Heart right ventricle (tissue), 16 donors: ENCODE results near the gene DHX40. TPM values are rescaled to one million over a fixed set of nuclear protein-coding genes. Genes with fewer than 3 reads are reported as not detected.
A peak's percentile ranks its signal among the peaks of the same experiment; 100 is the strongest.

Experiments
- ATAC-seq, 8 donors: fragments of 200-7000 bp; cut with Tn5 transposase; one replicate each; pipeline ENCODE4 v1.9.1; 2020; ENCODE audit warnings: mild to moderate bottlenecking in 8 of 8, moderate library complexity in 8 of 8, moderate number of reproducible peaks in 1 of 8
- DNase-seq, 2 donors: peaks; one replicate each; pipeline ENCODE4 v3.0.0-alpha.2; 2020
- H3K27ac ChIP-seq, 10 donors: fragments of 200-600 bp; sonication (generic) in 2 of 10; one replicate each; pipeline versions ENCODE4 v1.5.0 to v1.8.0; 2020 to 2022; ENCODE audit warnings: mild to moderate bottlenecking in 3 of 10
- H3K27me3 ChIP-seq, 7 donors: fragments of 200-600 bp; one replicate each; pipeline ENCODE4 v1.8.0; 2021 to 2022; ENCODE audit warnings: mild to moderate bottlenecking in 2 of 7
- H3K36me3 ChIP-seq, 9 donors: fragments of 200-600 bp; sonication (generic) in 1 of 9; one replicate each; pipeline versions ENCODE4 v1.5.0 to v1.8.0; 2020 to 2022; ENCODE audit warnings: mild to moderate bottlenecking in 2 of 9
- H3K4me1 ChIP-seq, 9 donors: fragments of 200-600 bp; sonication (generic) in 1 of 9; one replicate each; pipeline versions ENCODE4 v1.5.0 to v1.8.0; 2020 to 2022; ENCODE audit warnings: mild to moderate bottlenecking in 4 of 9
- H3K4me3 ChIP-seq, 10 donors: fragments of 200-600 bp; sonication (generic) in 2 of 10; one replicate each; pipeline versions ENCODE4 v1.5.0 to v1.8.0; 2020 to 2022; ENCODE audit warnings: mild to moderate bottlenecking in 7 of 10, moderate library complexity in 2 of 10
- H3K9me3 ChIP-seq, 11 donors: fragments of 200-600 bp in 10 of 11; sonication (generic) in 2 of 11; one replicate each; pipeline versions ENCODE4 v1.5.0 to v1.8.0; 2013 to 2022; ENCODE audit warnings: mild to moderate bottlenecking in 2 of 11, control low read depth in 1 of 11, moderate library complexity in 1 of 11
- WGBS, 2 donors: extraction: QIAGEN DNeasy Blood & Tissue Kit; methylation state at CpG; one replicate each; pipeline ENCODE4 v1.1.7; 2013; ENCODE audit warnings: inconsistent platforms in 1 of 2; 5-methylcytosine and 5-hydroxymethylcytosine counted together
- intact Hi-C, 10 donors: fragments of 100-400 bp; cut with DNase I; formaldehyde crosslinking; loops; one replicate each; pipeline versions ENCODE4 v1.11.1 to v1.14.2; 2022
- polyA plus RNA-seq, 2 donors: library from polyadenylated mRNA; stranded (reverse); fragments of 200-250 nt; gene quantifications; one replicate each; pipeline ENCODE4 v1.2.3, GENCODE V29; 2013
- total RNA-seq, 10 donors: library from RNA; stranded (reverse); fragmentation: NEBNext Ultra II Directional in 3 of 10; extraction: Animal tissue kit (Norgen Biotek cat#: 25700) in 3 of 10; gene quantifications; one replicate each; pipeline versions ENCODE4 v1.2.1 to v1.2.4, GENCODE V29; 2021 to 2023
- TF ChIP-seq, protein P1 (sequence below), 9 donors: fragments of 200-600 bp; sonication (generic) in 2 of 9; IDR thresholded peaks; one replicate each; pipeline versions ENCODE4 v1.5.0 to v1.8.0; 2021 to 2022; ENCODE audit warnings: antibody characterized with exemption in 9 of 9, mild to moderate bottlenecking in 5 of 9, moderate library complexity in 1 of 9
- donor health status: Arrhythmogenic right ventricular cardiomyopathy.
- donor health status: ischemic (EF 13 %, LVEDD 7.1; RV severe dilation, severe dysfunction).
- donor health status: healthy with polysubstance abuse.
- donor health status: DM: no; HTN: yes; CAD: no.
- donor health status: DM: no; HTN: no; CAD: no.
- donor health status: ischemic (EF 25% LVEDD 6.9; RV normal size, moderate dysfunction).
- donor health status: ischemic (EF 25% LVEDD 5.7; RV mildly dilated, moderate dysfunction).
- donor health status: healthy.
- donor health status: DM: yes; HTN: yes; CAD: no.
- donor health status: Ischemic cardiomyopathy.
- donor health status: ischemic (EF 35%, LVEDD 5.7; RV mildly dilated, moderate dysfunction).
- donor health status: nonischemic (EF 11% LVEDD 7.7; RV severe dilation, severe dysfunction).
- donor health status: DM: yes; HTN: yes; CAD: no.
- donor health status: PGD.
- donor health status: ischemic (EF 29% LVEDD 5.4; RV normal size, mild dysfunction).
- donor health status: nonischemic (EF 23%, LVEDD 6.1; RV moderate dilation, normal function).

Gene DHX40
- total and polyA plus RNA-seq, 12 donors, result 6.9 to 22.9 (median 20.2) TPM

DNA sequence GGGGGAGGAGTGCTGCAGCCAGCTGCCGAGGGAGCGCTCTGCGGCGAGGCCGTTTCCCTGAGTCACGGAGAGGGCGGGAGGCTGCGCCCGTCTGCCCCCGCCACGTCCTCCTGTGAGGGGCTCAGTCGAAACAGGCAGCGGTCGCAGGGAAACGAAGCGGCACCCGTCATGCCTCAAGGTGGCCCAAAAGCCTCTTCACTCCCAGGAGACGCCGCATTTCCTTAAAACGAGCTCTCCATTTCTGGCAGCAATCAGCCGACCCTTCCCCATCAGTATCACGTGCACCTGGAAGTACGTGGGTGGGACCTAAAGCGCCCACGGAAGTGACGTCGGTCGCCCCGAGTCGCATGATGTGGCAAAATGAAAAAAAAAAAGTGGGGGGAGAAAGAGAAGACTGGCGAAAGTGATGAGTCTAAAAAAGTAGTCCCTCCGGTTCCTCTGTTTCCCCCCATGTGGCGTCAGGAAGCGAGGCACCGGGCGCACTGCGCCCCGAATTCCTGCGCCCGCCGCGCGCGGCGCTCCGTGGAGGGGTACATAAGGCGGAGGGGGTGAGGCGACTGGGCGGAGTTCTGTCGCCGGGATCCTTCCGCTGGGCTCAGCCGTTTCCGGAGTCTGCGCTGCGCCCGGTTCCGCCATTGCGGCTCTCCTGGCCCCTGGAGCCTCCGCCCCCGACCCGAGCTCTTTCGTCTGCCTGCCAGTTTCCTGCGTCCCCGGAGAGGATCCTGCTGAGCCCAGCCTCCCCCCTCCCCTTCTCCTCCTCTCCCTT is 54.1 kb downstream of the DHX40 start, which contains the start of gene CLTC:
TSS of gene CLTC (plus strand) at position 598 of the 766 bp plus-strand sequence. CDS start 237 bp downstream, outside the sequence.
- no peaks in the 10 kb centered on the region for H3K9me3 ChIP-seq
- ATAC-seq (peak; percentile 93 to 96 (median 94)), DNase-seq (peak; percentile 90 to 93)
- peak within 1 kb of the TSS; percentile 95 to 100 (median 98) for H3K27ac ChIP-seq
- H3K4me1 ChIP-seq, result peaks cover 12 to 58% (median 45%) of the 10 kb centered on the region in 9 donors
- peak within 1 kb of the TSS; percentile 74 to 94 (median 86) for H3K4me3 ChIP-seq
- WGBS, 2 donors, result 0% methylated on average over 65 of the region's 65 CpGs
- TF ChIP-seq, protein P1, sequence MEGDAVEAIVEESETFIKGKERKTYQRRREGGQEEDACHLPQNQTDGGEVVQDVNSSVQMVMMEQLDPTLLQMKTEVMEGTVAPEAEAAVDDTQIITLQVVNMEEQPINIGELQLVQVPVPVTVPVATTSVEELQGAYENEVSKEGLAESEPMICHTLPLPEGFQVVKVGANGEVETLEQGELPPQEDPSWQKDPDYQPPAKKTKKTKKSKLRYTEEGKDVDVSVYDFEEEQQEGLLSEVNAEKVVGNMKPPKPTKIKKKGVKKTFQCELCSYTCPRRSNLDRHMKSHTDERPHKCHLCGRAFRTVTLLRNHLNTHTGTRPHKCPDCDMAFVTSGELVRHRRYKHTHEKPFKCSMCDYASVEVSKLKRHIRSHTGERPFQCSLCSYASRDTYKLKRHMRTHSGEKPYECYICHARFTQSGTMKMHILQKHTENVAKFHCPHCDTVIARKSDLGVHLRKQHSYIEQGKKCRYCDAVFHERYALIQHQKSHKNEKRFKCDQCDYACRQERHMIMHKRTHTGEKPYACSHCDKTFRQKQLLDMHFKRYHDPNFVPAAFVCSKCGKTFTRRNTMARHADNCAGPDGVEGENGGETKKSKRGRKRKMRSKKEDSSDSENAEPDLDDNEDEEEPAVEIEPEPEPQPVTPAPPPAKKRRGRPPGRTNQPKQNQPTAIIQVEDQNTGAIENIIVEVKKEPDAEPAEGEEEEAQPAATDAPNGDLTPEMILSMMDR (IDR thresholded peaks at IDR 0.05), result peak in 1 of 9 donors; percentile 9
- intact Hi-C loops, result loop anchor here in 1 of 10 donors (5.0 kb wide), 1 partner anchor 88 kb away; the partner anchor contains the start of genes PTRH2 and VMP1
- H3K27me3 ChIP-seq, result no peaks in the 10 kb centered on the region
- no peaks in the 10 kb centered on the region for H3K36me3 ChIP-seq

DNA sequence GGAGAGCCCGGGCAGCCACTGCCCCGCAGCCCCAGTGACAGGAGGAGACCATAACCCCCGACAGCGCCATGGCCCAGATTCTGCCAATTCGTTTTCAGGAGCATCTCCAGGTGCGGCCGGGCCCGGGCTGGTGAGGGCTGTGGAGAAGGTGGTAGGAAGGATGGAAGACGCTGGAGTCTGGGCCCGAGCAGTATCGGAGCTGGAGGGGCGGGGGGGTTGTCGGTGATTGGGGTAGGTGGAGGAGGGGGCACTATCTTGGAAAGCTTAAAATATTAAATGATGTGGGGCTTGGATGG is 54.6 kb downstream of the DHX40 start:
- Histone ChIP-seq H3K27me3 (no peaks in the 10 kb centered on the region), H3K27ac (peak overlapping the region; percentile 95 to 100 (median 98)), H3K9me3 (no peaks in the 10 kb centered on the region), H3K4me1 (peaks cover 12 to 63% (median 51%) of the 10 kb centered on the region in 9 donors), H3K4me3 (peak overlapping the region; percentile 74 to 94 (median 86)), H3K36me3 (no peaks in the 10 kb centered on the region)
- TF ChIP-seq, protein P1 (IDR thresholded peaks at IDR 0.05), result no peak
- intact Hi-C loops, result loop anchor here in 1 of 10 donors (5.0 kb wide), 1 partner anchor 87 kb away; the partner anchor contains the start of genes PTRH2 and VMP1
- ATAC-seq, result peak in 1 of 8 donors; percentile 14
- DNase-seq, result no peak
- 1% methylated on average over 13 of the region's 13 CpGs for WGBS, 2 donors

DNA sequence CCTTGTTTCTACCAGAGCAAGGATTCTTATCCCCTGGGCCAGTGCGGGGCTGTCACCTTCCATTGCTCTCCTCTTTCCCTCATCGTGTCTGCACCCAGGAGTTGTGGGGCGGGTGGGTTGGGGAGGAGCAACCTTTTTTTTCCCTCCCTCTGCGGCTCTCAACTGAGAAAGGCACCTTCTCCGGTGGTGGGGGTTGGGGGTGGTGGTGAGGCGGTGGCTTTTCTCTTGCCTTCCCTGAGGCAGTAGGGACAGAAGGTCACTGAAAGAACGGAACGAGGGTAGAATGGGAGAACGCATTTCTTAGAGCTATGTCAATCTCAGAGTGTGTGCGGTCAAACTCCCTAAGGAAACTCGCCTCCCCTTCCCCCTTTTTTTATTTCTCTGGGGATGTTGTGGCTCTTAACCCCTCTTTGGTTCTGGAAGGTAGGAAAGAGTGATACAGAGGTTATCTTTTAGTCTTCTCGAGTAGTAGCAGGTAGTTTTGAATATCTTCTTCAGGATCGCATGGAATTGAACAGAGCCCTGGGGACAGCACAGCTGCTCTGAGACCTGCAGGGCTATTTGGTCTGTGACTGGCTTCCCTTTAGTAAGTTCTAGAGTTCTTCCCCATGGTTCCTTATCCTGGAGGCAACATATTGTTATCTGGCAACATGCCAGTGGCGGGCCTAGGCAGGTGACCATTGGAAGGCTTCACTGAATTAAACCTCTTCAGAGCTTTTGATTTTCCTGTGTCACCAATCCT is 55.3 kb downstream of the DHX40 start:
- no peaks in the 10 kb centered on the region for H3K36me3 ChIP-seq
- H3K9me3 ChIP-seq, result no peaks in the 10 kb centered on the region
- peak overlapping the region; percentile 74 to 94 (median 86) for H3K4me3 ChIP-seq
- 1% methylated on average over 13 to 14 of the region's 14 CpGs for WGBS, 2 donors
- peak in 6 of 8 donors; percentile 3 to 35 (median 20) for ATAC-seq
- peaks cover 12 to 70% (median 54%) of the 10 kb centered on the region in 9 donors for H3K4me1 ChIP-seq
- DNase-seq, result peak; percentile 35 to 41
- H3K27ac ChIP-seq, result peak overlapping the region; percentile 95 to 100 (median 98)
- intact Hi-C loops, result loop anchor here in 1 of 10 donors (5.0 kb wide), 1 partner anchor 87 kb away; the partner anchor contains the start of genes PTRH2 and VMP1
- TF ChIP-seq, protein P1 (IDR thresholded peaks at IDR 0.05), result no peak
- no peaks in the 10 kb centered on the region for H3K27me3 ChIP-seq

DNA sequence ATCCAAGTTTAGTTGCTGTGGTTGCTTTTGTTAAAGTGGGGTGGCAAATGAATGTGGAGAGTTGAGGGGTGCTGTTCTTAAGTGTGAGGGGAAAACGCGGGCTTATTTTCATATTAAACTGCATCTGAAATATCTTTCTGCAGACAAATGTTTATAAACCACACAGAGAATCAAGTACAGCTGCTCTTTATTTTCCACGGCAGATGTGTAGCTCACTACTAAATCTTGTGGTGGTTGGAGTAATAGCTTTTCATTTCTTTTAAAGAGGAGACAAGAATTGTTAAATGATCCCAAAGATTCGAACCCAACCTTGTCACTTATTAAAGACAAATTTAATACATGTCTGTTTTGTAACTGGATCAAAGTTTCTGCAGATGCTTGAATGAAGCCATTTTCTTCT is 56.4 kb downstream of the DHX40 start:
- 42 to 44% methylated on average over 4 of the region's 4 CpGs for WGBS, 2 donors
- no peak for ATAC-seq
- Histone ChIP-seq H3K36me3 (no peaks in the 10 kb centered on the region), H3K9me3 (no peaks in the 10 kb centered on the region), H3K4me1 (peaks cover 12 to 78% (median 64%) of the 10 kb centered on the region in 9 donors), H3K4me3 (peak overlapping the region in 9 of 10 donors; percentile 74 to 94 (median 86)), H3K27me3 (no peaks in the 10 kb centered on the region), H3K27ac (peak overlapping the region in 5 of 10 donors; percentile 96 to 99 (median 99))
- no peak for DNase-seq
- intact Hi-C loops, result loop anchor here in 1 of 10 donors (5.0 kb wide), 1 partner anchor 86 kb away; the partner anchor contains the start of genes PTRH2 and VMP1
- TF ChIP-seq, protein P1 (IDR thresholded peaks at IDR 0.05), result no peak
